GM19468 (cell line): ENCODE data around the gene NECTIN1.
"Not testable (repeated sequence)": the region's sequence is repeated elsewhere in the genome, so short reads cannot be mapped to it uniquely, and the experiment has no call there.

Source experiments
- ATAC-seq: cut with Tn5 transposase; IDR thresholded peaks from one replicate; pipeline ENCODE4 v1.9.1; 2021; ENCODE audit warnings: mild to moderate bottlenecking, moderate library complexity, moderate number of reproducible peaks; ENCODE audit not compliant: unreplicated experiment; ENCODE audit errors: extremely low read depth

The NECTIN1 gene

GRCh38 chr11:119607726-119608125 is 121.3 kb downstream of the NECTIN1 start:
- no peak for ATAC-seq

- ATAC-seq = no peak
Measured at GRCh38 chr11:119605137-119605665, 123.8 kb downstream of the NECTIN1 start.

GRCh38 chr11:119602745-119603373 is 126.1 kb downstream of the NECTIN1 start:
- no peak for ATAC-seq

GRCh38 chr11:119599864-119600541 is 129.0 kb downstream of the NECTIN1 start:
- peak; percentile 26 for ATAC-seq

GRCh38 chr11:119595941-119596340 is 133.1 kb downstream of the NECTIN1 start:
- not testable (repeated sequence) for ATAC-seq

- ATAC-seq = no peak
Measured at GRCh38 chr11:119594639-119595249, 134.3 kb downstream of the NECTIN1 start.

- no peak for ATAC-seq
Measured at GRCh38 chr11:119593346-119593745, 135.7 kb downstream of the NECTIN1 start.

GRCh38 chr11:119592642-119593041 is 136.4 kb downstream of the NECTIN1 start:
- ATAC-seq = no peak

- no peak for ATAC-seq
Measured at GRCh38 chr11:119591836-119592310, 137.1 kb downstream of the NECTIN1 start.

- no peak for ATAC-seq
Measured at GRCh38 chr11:119590651-119591351, 138.2 kb downstream of the NECTIN1 start.

- no peak for ATAC-seq
Measured at GRCh38 chr11:119589001-119589400, 140.0 kb downstream of the NECTIN1 start.
